Measurements from ENCODE around the gene SEC63.
"Not testable (repeated sequence)": the region's sequence is repeated elsewhere in the genome, so short reads cannot be mapped to it uniquely, and the experiment has no call there.

Gene SEC63

DNA sequence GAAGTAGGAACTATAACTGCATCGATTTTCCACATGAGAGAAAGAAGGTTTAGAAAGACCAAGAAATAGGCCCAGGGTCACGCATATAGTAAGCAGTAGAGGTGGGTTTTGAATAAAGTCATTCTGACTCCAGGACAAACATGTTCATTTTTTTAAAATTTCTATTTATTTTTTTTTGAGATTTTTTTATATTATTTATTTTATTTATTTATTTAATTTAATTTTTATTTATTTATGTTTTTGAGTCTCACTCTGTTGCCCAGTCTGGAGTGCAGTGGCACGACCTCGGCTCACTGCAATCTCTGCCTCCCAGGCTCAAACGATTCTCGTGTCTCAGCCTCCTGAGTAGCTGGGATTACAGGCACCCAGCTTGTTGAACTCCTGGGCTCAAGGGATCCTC lies 13.2 kb upstream of the SEC63 start:
- no peak for DNase-seq

DNA sequence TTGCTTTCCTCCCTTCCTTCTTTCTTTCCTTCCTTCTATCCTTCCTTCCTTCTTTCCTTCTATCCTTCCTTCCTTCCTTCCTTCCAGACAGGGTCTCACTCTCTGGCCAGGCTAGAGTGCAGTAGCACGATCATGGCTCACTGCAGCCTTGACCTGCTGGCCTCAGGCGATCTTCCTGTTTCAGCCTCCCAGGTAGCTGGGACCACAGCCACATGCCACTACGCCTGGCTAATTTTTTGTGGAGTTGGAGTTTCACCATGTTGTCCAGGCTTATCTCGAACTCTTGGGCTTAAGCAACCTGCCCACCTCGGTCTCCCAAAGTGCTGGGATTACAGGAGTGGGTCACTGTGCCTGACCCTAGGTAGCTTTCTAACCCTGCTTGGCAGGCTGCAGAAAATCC lies 12.2 kb upstream of the SEC63 start:
- no peak for DNase-seq

DNA sequence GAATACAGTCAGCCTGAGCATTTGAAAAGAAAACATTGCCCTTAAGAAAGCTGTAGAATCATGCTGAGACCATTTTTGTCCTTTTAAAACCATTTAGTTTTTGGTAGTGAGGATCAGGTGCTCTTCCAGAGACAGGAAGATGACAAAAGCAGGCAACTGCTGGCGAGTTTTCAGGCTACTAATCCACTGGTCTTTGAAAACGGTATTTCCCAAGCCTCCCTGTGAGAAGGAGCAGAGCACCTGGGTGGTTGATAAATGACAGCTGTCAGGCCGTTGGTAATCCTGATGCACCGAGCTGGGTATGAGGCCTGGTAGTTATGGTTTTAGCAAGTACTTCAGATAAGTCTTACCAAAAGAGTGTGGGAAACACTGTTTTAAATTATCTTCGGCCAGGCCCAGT lies 10.1 kb upstream of the SEC63 start:
- DNase-seq = no peak

DNA sequence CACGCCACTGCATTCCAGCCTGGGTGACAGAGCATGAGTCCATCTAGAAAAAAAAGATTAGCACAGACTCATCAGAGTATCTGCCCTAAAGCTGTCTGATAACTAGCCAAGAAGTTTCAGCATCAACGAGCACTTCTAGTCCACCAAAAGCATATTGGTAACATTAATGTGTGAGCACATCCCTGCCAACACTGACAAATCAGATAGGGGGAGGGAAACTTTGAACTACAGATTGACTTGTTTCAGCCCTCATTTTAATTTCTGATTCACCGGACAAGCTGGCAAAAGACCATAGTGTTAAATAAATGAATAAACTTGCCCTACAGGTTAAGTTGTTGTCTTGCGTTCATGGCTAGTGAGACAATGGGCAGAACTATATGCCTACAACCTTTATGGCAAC lies 7.7 kb upstream of the SEC63 start:
- no peak for DNase-seq

DNA sequence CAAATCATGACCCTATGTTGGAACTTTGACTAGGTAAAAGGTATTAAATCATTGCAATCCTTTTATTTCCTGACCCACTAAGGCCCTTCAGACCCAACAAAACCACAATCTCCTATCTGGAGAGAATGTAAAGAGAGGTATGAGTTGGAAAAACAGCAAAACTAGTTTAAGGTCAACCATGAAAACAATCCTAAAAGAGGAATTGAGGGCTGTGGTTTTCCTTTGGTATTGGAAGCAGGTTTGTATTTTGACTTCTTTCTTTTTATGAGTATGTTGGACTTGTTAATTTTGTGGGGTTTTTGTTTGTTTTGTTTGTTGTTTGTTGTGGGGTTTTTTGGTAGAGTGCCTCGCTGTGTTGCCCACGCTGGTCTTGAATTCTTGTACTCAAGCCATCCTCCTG lies 4.7 kb upstream of the SEC63 start:
- DNase-seq = no peak

DNA sequence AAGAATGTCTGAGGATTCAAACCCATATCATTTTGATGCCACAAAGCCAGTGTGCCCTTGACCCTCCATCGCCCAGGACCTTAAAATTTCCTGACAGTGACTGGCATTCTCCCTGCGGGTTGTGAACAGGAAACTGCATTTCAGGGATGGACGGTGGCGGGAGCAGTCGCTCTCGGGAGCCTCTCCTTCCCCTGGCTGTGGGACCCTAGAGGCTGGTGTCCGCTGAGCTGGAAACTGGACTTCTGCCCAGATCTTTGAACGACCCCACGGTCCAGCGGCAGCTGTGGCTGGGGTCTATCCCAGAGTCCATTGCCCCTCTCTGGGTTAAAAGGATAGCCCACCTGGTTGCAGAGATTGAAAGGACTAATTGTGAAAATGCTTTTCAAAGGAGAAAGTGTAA lies 1.4 kb upstream of the SEC63 start:
- no peak for DNase-seq

DNA sequence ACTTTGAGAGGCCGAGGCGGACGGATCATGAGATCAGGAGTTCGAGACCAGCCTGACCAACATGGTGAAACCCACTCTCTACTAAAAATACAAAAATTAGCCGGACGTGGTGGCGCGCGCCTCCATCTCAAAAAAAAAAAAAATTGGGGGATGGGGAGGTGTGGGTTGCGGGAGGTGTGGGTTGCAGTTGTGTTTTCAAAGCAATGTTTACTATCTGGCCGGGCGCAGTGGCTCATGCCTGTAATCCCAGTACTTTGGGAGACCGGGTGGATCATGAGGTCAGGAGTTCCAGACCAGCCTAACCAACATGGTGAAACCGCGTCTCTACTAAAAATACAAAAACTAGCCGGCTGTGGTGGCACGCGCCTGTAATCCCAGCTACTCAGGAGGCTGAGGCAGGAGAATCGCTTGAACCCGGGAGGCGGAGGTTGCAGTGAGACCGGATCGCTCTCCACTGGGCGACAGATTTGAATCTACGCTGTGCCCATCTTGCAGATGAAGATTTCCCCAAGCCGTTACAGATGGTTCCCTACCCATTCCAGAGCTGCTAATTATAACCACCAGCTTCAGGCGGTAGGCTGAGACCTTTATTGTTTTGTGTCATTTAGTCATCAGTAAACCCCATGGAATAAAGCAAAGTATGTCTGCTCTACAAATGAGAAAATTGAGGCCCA lies 818 bp upstream of the SEC63 start:
- DNase-seq = not testable (repeated sequence)

DNA sequence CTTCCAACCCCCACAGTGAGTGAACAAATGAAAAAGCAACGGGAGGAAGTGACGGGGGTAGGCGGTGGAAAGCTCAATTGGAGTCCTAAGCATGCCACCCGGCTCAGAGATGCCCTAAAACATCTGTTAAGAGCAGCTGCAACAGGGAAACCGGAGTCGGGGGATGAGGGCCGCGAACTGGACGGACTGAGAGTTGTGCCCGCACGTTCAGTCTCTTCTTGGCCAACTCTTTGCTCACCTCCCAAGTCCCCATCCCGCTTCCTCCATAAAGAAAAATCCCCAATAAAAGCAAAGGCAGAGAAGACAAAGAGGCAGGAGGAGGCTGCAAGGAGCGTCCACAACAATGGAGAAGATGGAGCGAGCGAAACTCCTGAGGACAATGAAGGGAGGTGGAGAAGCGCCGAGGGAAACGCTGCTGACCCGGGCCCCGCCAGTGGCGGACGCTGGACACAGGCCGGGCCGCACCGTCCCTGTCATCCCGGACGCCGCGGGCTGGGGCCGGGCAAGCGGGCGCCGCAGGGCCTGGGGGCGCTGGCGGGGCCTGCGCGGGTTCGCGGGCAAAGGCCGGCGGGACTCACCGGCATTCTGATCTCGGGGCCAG lies 600 bp downstream of the SEC63 start:
- DNase-seq = peak; percentile 41

DNA sequence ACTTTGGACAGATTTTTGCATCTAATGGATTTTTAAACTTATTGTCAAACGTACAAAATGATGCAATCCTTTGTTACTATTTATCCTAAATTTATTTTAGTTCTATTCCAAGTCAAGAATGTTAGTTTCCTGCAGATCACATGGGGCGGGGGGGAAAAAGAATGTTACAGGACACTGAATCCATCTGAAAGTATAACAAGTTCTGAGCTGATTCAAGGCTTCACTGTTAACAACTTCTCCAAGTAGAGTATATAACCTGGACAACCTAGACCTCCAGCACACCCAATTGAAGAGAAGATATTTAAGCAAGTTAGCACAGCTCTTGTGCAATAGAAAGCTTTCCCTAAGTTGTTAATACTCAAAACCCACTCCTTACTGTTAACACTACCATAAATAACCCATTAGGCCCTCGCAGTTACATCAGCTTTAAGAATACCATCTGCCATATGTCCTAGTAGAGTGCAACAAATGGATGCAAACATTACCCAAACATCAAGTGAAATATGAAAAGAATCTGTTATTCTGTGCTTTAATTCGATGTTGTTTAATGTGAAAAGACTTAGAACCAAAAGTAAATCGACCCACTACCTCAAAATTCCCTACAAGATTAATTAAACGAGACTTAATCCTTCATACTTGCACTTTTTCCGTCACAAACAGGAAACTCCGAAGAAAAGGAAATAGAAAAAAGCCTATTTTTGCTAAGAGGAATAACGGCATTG lies 1.3 kb downstream of the SEC63 start:
- DNase-seq = peak; percentile 41

DNA sequence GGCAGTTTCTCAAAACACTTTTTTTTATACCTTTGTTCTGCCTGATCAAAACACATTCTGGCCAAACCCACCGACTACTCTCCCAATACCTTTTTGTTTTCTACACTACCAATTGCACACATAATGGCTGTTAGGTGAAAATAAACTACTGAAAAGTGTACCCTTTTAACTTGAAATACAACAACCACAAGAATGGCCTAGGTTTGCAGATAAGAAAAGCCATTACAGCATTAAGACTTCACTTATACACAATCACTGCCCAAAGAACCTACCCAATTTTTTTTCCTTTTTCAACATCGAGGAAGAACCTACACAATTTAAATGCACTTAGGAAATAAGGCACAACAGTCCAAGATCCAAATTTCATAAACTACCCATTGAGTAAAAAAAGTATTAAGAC lies 1.8 kb downstream of the SEC63 start:
- DNase-seq = no peak

DNA sequence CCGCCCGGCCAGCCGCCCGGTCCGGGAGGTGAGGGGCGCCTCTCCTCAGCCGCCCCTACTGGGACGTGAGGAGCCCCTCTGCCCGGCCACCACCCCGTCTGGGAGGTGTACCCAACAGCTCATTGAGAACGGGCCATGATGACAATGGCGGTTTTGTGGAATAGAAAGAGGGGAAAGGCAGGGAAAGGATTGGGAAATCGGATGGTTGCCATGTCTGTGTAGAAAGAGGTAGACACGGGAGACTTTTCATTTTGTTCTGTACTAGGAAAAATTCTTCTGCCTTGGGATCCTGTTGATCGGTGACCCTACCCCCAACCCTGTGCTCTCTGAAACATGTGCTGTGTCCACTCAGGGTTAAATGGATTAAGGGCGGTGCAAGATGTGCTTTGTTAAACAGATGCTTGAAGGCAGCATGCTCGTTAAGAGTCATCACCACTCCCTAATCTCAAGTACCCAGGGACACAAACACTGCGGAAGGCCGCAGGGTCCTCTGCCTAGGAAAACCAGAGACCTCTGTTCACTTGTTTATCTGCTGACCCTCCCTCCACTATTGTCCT lies 4.1 kb downstream of the SEC63 start:
- DNase-seq = not testable (repeated sequence)

DNA sequence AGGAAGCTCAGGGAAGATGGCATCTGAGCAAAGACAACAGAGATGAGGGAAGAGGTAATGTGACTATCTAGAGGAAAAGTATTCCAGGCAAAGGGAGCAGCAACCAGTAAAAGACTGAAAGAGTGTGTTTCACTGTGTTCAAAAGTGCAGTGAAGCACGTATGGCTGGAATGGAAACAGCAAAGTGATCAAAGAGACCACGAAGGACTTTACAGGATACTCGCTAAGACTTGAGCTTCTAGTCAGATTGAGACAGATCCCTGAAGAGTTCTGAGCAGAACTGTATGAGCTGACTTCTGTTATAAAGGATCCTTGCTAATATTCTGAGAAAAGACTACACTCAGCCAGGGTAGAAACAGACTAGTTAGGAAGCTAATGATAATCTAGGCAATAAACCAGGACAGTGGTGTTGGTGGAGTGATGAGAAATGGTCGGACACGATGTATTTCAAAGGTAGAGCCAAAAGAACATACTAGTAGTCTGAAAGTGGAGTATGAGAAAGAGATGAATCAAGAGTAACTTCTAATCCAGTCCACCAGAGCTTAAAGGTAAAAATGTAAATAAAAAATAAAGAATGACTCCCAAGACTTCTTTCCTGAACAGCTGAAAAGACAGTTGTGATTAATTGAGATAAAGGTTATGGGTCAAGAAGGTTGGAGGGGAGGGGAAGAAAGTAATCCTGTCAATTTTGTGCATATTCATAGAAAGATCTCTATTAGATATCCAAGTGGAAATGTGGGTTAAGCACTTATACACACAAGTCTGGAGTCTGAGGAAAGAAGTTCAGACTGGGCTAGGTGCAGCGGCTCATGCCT lies 14.2 kb downstream of the SEC63 start:
- no peak for DNase-seq

DNA sequence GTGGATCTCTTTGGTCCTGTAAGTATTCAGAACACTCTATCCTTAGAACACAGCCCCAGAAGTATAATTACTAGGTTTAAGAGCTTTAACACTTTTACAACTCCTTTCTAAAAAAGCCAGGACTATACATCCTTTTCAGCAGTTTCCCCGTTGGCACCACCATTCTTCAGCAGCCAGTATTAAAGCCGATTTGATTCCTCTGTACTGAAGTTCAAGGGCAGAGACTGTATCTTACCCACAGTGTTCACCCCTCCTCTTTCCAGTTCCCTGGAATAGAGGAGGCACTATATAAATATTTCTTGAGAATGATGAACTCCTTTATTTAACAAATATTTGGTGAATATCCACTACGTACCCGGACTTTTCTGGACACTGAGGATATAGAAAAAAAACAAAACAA lies 15.9 kb downstream of the SEC63 start:
- no peak for DNase-seq

DNA sequence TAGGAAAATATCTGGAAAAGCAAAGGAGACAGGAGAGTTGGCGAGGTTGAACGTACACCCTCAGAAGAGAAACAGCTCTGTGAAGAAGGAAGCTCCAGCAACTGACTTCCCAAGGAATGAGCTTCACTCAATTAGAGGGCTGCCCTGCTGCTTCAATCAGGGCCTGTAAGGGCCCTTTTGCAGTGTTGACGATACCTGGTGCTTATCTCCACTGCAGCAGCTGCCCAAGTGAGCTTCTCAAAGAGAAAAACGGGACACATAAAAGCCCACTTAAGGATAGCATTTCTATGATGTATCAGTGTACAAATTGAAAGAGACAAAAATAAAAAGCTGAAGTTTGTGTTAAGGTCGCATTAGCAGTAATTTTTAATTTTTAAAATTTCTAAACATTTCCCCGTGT lies 16.4 kb downstream of the SEC63 start:
- DNase-seq = no peak

DNA sequence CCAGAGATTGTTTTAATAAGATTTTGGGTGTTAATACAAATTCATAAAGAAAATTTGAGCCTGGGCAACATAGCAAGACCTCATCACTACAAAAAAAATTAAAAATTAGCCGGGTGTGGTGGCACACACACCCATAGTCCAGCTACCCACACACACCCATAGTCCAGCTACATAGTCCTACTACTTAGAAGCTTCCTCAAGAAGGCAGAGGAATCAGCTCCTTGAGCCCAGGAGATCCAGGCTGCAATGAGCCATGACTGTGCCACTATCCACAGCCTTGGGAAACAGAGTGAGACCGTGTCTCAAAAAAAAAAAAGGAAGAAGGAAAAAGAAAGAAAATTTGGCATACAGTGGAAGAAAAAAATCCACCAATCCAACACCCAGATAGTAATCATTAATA lies 16.8 kb downstream of the SEC63 start:
- no peak for DNase-seq

DNA sequence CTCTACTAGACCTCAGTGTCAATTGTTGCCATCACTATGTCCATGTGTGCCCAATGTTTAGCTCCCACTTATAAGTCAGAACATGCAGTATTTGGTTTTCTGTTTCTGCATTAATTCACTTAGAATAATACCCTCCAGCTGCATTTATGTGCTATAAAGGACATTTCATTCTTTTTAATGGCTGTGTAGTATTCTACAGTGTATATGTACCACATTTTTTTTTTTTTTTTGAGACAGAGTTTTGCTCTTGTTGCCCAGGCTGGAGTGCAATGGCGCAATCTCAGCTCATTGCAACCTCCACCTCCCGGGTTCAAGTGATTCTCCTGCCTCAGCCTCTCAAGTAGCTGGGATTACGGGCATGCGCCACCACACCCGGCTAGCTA lies 21.1 kb downstream of the SEC63 start:
- not testable (repeated sequence) for DNase-seq

DNA sequence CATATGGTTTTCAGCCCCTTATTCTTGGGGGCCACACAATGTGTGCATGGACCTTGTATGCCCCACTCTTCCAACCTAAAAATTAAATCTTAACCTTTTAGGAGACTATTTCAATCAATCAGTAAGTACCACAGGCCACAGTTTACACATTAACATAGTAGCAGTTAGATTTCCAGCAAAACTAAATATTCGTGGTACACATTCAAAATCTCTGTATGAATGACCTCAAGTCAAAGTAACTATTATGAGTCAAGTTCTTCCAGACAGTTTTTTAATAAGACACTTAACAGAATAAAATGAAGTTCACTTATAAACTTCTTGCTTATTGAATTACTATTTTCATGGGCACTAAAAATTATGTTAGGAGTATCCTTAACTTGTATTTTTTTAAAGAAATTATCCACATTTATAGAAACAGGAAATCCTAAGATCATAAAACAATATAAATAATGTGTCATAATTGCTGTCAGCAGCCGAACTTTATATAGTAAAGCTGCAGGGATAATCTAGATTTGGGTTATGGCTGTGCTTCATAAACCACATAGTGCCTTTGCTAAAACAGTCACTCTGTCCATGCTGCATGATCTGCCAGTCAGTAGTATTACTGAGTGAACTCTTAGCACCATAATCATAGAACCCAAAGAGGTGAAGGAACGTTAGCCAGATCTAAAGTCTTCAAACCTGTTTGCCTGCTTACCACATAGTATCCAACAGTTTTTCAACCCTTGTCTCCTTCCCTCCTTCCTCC lies 21.7 kb downstream of the SEC63 start:
- no peak for DNase-seq

DNA sequence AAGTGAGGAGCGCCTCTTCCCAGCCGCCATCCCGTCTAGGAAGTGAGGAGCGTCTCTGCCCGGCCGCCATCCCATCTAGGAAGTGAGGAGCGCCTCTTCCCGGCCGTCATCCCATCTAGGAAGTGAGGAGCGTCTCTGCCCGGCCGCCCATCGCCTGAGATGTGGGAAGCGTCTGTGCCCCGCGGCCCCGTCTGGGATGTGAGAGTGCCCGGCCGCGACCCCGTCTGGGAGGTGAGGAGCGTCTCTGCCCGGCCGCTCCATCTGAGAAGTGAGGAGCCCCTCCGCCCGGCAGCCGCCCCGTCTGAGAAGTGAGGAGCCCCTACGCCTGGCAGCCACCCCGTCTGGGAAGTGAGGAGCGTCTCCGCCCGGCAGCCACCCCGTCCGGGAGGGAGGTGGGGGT lies 23.8 kb downstream of the SEC63 start:
- DNase-seq = not testable (repeated sequence)

DNA sequence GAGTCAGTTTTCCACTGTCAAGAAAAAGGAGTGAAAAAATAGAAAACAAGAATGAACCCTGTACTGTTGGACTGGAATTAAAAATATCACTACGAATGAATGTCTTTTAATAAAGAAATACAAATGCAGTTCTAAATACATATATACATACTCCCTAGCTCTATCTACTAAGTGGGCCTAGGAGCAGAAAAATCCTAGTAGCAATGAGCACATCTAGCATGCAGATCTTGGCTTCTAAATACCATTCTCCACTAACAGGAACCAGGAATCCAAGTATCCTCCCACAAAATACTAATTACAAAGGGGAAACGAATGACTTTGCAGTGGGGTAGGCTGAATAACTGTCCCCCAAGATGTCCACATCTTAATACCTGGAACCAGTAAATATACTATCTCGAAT lies 25.4 kb downstream of the SEC63 start:
- DNase-seq = no peak

DNA sequence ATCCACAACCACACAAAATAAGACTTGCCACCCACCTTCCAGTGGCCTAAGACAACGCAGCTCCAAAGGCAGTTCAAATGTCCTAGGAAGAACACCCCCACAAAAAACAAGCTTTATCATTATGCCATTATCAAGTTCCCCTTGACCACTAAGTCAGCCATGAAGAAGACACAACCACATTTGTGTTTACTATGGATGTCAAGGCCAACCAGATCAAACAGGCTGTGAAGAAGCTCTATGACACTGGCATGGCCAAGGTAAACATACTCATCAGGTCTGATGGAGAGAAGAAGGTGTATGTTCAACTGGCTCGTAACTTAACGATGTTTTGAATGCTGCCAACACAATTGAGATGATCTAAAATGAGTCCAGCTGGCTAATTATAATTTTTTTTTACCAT lies 26.1 kb downstream of the SEC63 start:
- no peak for DNase-seq

DNA sequence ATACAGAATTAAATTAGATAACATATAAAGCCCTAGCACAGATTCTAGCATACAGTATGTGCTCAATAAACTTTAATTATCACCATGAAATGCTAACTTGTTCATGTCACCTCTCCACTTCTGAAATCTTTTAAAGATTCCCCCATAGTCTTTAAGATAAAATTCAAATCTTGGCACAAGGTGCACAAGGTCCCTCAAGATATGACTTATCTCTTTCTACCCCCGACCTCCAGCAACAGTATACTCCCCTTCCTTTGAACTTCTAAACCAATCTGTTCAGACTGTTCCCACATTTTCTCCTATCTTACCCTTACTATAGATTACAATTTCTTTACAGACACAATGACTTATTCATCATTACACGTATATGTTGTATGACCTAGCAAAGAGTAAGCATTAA lies 29.0 kb downstream of the SEC63 start:
- DNase-seq = no peak

DNA sequence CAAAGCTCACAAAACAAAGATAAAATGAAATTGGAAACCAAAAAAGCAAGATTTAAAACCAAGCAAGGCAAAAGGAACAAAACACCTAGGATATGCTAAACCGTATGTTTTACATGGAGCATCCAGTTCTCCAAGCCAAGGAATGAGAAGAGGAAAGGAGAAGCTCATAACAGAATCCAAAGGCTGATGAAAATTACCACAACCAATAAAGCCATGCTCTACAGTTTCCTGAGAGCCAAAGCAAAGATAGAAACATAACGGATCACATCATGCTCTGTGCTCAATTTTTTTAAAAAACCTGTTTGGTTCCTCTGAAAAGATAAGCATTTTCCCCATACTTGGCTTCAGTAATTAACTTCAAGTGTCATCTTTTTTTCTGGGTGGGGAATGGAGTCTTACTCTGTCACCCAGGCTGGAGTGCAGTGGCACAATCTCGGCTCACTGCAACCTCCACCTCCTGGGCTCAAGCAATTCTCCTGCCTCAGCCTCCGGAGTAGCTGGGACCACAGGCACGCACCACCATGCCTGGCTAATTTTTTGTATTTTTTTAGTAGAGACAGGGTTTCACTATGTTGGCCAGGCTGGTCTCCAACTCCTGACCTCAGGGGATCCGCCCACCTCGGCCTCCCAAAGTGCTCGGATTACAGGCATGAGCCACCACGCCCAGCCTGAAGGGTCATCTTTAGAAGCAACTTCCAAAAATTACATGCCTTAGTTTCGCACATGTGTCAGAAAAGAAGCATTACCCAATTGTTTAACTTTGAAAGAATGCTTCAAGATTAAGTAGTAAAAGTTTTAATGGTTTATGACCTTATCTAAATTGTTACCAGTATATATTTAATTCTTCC lies 31.1 kb downstream of the SEC63 start:
- not testable (repeated sequence) for DNase-seq

Measured in NCI-H1694 treated with DMSO at 0.1 percent for 48 hours (cell line).